RWPE2 (cell line): ENCODE data around the gene PLXNA4.

Source experiments
- ATAC-seq: fragments of 200-7000 bp; cut with Tn5 transposase; 3 replicates; pipeline ENCODE4 v1.9.1; 2021; ENCODE audit warnings: low read depth
- DNase-seq: peaks from one replicate; pipeline ENCODE4 v3.0.0-alpha.2; 2020; ENCODE audit warnings: low spot score
- H3K27ac ChIP-seq: fragments of 450-650 bp; 2 replicates; pipeline ENCODE4 v1.5.1; 2017; ENCODE audit warnings: mild to moderate bottlenecking; ENCODE audit not compliant: poor library complexity, severe bottlenecking
- H3K27me3 ChIP-seq: fragments of 250-450 bp; sonication (Bioruptor Pico); 2 replicates; pipeline ENCODE4 v1.5.1; 2021; ENCODE audit warnings: mild to moderate bottlenecking, moderate library complexity; ENCODE audit not compliant: insufficient read depth, poor library complexity, severe bottlenecking
- H3K36me3 ChIP-seq: fragments of 250-450 bp; sonication (Bioruptor Pico); 2 replicates; pipeline ENCODE4 v1.5.1; 2020; ENCODE audit warnings: low read depth, mild to moderate bottlenecking, moderate library complexity
- H3K4me1 ChIP-seq: fragments of 250-450 bp; sonication (Bioruptor Pico); 2 replicates; pipeline ENCODE4 v1.5.1; 2021; ENCODE audit warnings: mild to moderate bottlenecking, moderate library complexity; ENCODE audit not compliant: insufficient read depth, poor library complexity, severe bottlenecking
- H3K4me3 ChIP-seq: fragments of 250-450 bp; sonication (Bioruptor Pico); 2 replicates; pipeline ENCODE4 v1.5.1; 2021; ENCODE audit warnings: mild to moderate bottlenecking, moderate library complexity; ENCODE audit not compliant: severe bottlenecking
- H3K9me3 ChIP-seq: fragments of 250-450 bp; sonication (Bioruptor Pico); 2 replicates; pipeline ENCODE4 v1.5.1; 2021; ENCODE audit warnings: mild to moderate bottlenecking, moderate library complexity; ENCODE audit not compliant: severe bottlenecking
- CTCF ChIP-seq: fragments of 450-650 bp; IDR thresholded peaks from one replicate; pipeline ENCODE4 v1.5.1; 2017; ENCODE audit warnings: mild to moderate bottlenecking, moderate library complexity; ENCODE audit not compliant: poor library complexity, severe bottlenecking

PLXNA4 gene

GRCh38 chr7:132077971-132078685 is 498.1 kb downstream of the PLXNA4 start:
- H3K9me3 ChIP-seq, result no peaks in the 10 kb centered on the region
- no peak for DNase-seq
- TF ChIP-seq CTCF, result no peak
- no peak overlapping the region for H3K4me3 ChIP-seq
- H3K27ac ChIP-seq, result no peak overlapping the region
- no peaks in the 10 kb centered on the region for H3K4me1 ChIP-seq
- no peaks in the 10 kb centered on the region for H3K27me3 ChIP-seq
- no peak for ATAC-seq
- no peaks in the 10 kb centered on the region for H3K36me3 ChIP-seq

- no peak overlapping the region for H3K4me3 ChIP-seq
- no peaks in the 10 kb centered on the region for H3K27me3 ChIP-seq
- H3K36me3 ChIP-seq, result no peaks in the 10 kb centered on the region
- no peak for ATAC-seq
- no peak for DNase-seq
- no peaks in the 10 kb centered on the region for H3K4me1 ChIP-seq
- no peak for TF ChIP-seq CTCF
- no peaks in the 10 kb centered on the region for H3K9me3 ChIP-seq
- no peak overlapping the region for H3K27ac ChIP-seq
Observed at GRCh38 chr7:132076301-132077035, 499.8 kb downstream of the PLXNA4 start.

- Histone ChIP-seq H3K36me3 (no peaks in the 10 kb centered on the region), H3K4me3 (no peak overlapping the region), H3K4me1 (no peaks in the 10 kb centered on the region), H3K27ac (no peak overlapping the region), H3K9me3 (no peaks in the 10 kb centered on the region), H3K27me3 (no peaks in the 10 kb centered on the region)
- DNase-seq (no peak), ATAC-seq (no peak)
- no peak for TF ChIP-seq CTCF
Observed at GRCh38 chr7:132075515-132075914, 500.8 kb downstream of the PLXNA4 start.

GRCh38 chr7:132073920-132074589 is 502.2 kb downstream of the PLXNA4 start:
- ATAC-seq, result no peak
- Histone ChIP-seq H3K27me3 (no peaks in the 10 kb centered on the region), H3K4me1 (no peaks in the 10 kb centered on the region), H3K4me3 (no peak overlapping the region), H3K9me3 (no peaks in the 10 kb centered on the region), H3K36me3 (no peaks in the 10 kb centered on the region), H3K27ac (no peak overlapping the region)
- no peak for DNase-seq
- no peak for TF ChIP-seq CTCF
